PFSK-1 (cell line): ENCODE measurements around the gene GMCL2.

ENCODE experiments used
- FOXP2 ChIP-seq: optimal IDR thresholded peaks from 2 replicates; pipeline ENCODE3; 2011; ENCODE audit warnings: borderline replicate concordance, control low read depth, inconsistent platforms; ENCODE audit not compliant: insufficient read depth; ENCODE audit errors: extremely low read length, extremely low read depth
- POLR2AphosphoS5 ChIP-seq: IDR thresholded peaks from 2 replicates; pipeline ENCODE4 v1.6.1; 2012; ENCODE audit warnings: low read depth, mild to moderate bottlenecking, control low read depth, low read length, moderate library complexity
- SIN3A ChIP-seq: IDR thresholded peaks from 2 replicates; pipeline ENCODE4 v1.6.1; 2012; ENCODE audit warnings: mild to moderate bottlenecking, low read length, moderate library complexity, borderline replicate concordance; ENCODE audit not compliant: insufficient read depth
- TAF1 ChIP-seq: IDR thresholded peaks from 2 replicates; pipeline ENCODE4 v1.6.1; 2012; ENCODE audit warnings: low read length, control low read depth, borderline replicate concordance; ENCODE audit not compliant: insufficient read depth
- TF ChIP-seq, protein P1 (sequence below), 2 experiments: IDR thresholded peaks; 2 replicates each; pipeline versions ENCODE4 v1.6.1 to v1.8.0; 2011 to 2012; ENCODE audit warnings: low read depth in 2 of 2, low read length in 2 of 2, control low read depth in 1 of 2, inconsistent platforms in 1 of 2, mild to moderate bottlenecking in 1 of 2, moderate library complexity in 1 of 2; ENCODE audit not compliant: insufficient read depth in 1 of 2

Gene GMCL2

GRCh38 chr5:178201927-178202235 lies 14.7 kb upstream of the GMCL2 start:
- TF ChIP-seq, protein P1, sequence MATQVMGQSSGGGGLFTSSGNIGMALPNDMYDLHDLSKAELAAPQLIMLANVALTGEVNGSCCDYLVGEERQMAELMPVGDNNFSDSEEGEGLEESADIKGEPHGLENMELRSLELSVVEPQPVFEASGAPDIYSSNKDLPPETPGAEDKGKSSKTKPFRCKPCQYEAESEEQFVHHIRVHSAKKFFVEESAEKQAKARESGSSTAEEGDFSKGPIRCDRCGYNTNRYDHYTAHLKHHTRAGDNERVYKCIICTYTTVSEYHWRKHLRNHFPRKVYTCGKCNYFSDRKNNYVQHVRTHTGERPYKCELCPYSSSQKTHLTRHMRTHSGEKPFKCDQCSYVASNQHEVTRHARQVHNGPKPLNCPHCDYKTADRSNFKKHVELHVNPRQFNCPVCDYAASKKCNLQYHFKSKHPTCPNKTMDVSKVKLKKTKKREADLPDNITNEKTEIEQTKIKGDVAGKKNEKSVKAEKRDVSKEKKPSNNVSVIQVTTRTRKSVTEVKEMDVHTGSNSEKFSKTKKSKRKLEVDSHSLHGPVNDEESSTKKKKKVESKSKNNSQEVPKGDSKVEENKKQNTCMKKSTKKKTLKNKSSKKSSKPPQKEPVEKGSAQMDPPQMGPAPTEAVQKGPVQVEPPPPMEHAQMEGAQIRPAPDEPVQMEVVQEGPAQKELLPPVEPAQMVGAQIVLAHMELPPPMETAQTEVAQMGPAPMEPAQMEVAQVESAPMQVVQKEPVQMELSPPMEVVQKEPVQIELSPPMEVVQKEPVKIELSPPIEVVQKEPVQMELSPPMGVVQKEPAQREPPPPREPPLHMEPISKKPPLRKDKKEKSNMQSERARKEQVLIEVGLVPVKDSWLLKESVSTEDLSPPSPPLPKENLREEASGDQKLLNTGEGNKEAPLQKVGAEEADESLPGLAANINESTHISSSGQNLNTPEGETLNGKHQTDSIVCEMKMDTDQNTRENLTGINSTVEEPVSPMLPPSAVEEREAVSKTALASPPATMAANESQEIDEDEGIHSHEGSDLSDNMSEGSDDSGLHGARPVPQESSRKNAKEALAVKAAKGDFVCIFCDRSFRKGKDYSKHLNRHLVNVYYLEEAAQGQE (IDR thresholded peaks at IDR 0.05; ENCODE audit: insufficient read depth in 1 of 2, low read depth in 2 of 2, low read length in 2 of 2), result no peak
- TF ChIP-seq SIN3A (no peak), POLR2AphosphoS5 (no peak), FOXP2 (no peak), TAF1 (no peak)

- TF ChIP-seq SIN3A, result no peak
- TF ChIP-seq FOXP2, result no peak
- TF ChIP-seq, protein P1 (IDR thresholded peaks at IDR 0.05; ENCODE audit: insufficient read depth in 1 of 2, low read depth in 2 of 2, low read length in 2 of 2), result no peak
- no peak for TF ChIP-seq POLR2AphosphoS5
- no peak for TF ChIP-seq TAF1
These were observed 14.2 kb upstream of the GMCL2 start for GRCh38 chr5:178201221-178201926.

- no peak for TF ChIP-seq SIN3A
- no peak for TF ChIP-seq FOXP2
- TF ChIP-seq, protein P1 (IDR thresholded peaks at IDR 0.05; ENCODE audit: insufficient read depth in 1 of 2, low read depth in 2 of 2, low read length in 2 of 2), result no peak
- TF ChIP-seq TAF1, result no peak
These were observed 12.6 kb upstream of the GMCL2 start for GRCh38 chr5:178199581-178200434.

- TF ChIP-seq, protein P1 (IDR thresholded peaks at IDR 0.05; ENCODE audit: insufficient read depth in 1 of 2, low read depth in 2 of 2, low read length in 2 of 2), result no peak
- TF ChIP-seq POLR2AphosphoS5, result no peak
These were observed 11.5 kb upstream of the GMCL2 start for GRCh38 chr5:178198706-178199105.
